ENCODE measurements around the gene TPCN2. TPM values are rescaled to one million over a fixed set of nuclear protein-coding genes. Genes with fewer than 3 reads are reported as not detected.
A peak's percentile ranks its signal among the peaks of the same experiment; 100 is the strongest.

Gene TPCN2
- total RNA-seq, 2 donors from 2014 or later, result 8.7 to 13.9 TPM

GRCh38 chr11:69115586-69116560 lies 67.1 kb downstream of the TPCN2 start:
- no peak for DNase-seq (ENCODE audit: low spot score in 2 of 2)
- H3K27ac Mint-ChIP-seq, result no peak overlapping the region
- peaks cover under 1 to 7% of the 10 kb centered on the region in 2 donors for H3K9me3 Mint-ChIP-seq
- ATAC-seq, result no peak
- peaks cover 0 to 6% of the 10 kb centered on the region in 2 donors for H3K36me3 Mint-ChIP-seq

- DNase-seq (ENCODE audit: low spot score in 2 of 2), result no peak
- Mint-ChIP-seq H3K36me3 (peaks cover 0 to 6% of the 10 kb centered on the region in 2 donors), H3K9me3 (peaks cover 0 to 7% of the 10 kb centered on the region in 2 donors), H3K27ac (no peak overlapping the region)
- no peak for ATAC-seq
These were observed 67.9 kb downstream of the TPCN2 start for GRCh38 chr11:69116671-69117070.

- ATAC-seq (no peak), DNase-seq (ENCODE audit: low spot score in 2 of 2) (no peak)
- Mint-ChIP-seq H3K9me3 (peaks cover 0 to 8% of the 10 kb centered on the region in 2 donors), H3K27ac (no peak overlapping the region), H3K36me3 (peaks cover 0 to 6% of the 10 kb centered on the region in 2 donors)
These were observed 70.5 kb downstream of the TPCN2 start for GRCh38 chr11:69119190-69119589.

GRCh38 chr11:69120096-69120875 lies 71.6 kb downstream of the TPCN2 start:
- H3K27ac Mint-ChIP-seq, result no peak overlapping the region
- no peak for DNase-seq (ENCODE audit: low spot score in 2 of 2)
- H3K9me3 Mint-ChIP-seq, result peaks cover 0 to 12% of the 10 kb centered on the region in 2 donors
- ATAC-seq, result no peak
- H3K36me3 Mint-ChIP-seq, result peaks cover 0 to 6% of the 10 kb centered on the region in 2 donors

GRCh38 chr11:69121021-69121420 lies 72.3 kb downstream of the TPCN2 start:
- no peak for ATAC-seq
- H3K9me3 Mint-ChIP-seq, result peaks cover 0 to 12% of the 10 kb centered on the region in 2 donors
- no peak overlapping the region for H3K27ac Mint-ChIP-seq
- no peak for DNase-seq (ENCODE audit: low spot score in 2 of 2)
- H3K36me3 Mint-ChIP-seq, result peaks cover 0 to 6% of the 10 kb centered on the region in 2 donors

GRCh38 chr11:69121621-69122325 lies 73.0 kb downstream of the TPCN2 start:
- H3K36me3 Mint-ChIP-seq, result peaks cover 0 to 6% of the 10 kb centered on the region in 2 donors
- ATAC-seq (no peak), DNase-seq (ENCODE audit: low spot score in 2 of 2) (no peak)
- peaks cover 0 to 12% of the 10 kb centered on the region in 2 donors for H3K9me3 Mint-ChIP-seq
- H3K27ac Mint-ChIP-seq, result no peak overlapping the region

- ATAC-seq (no peak), DNase-seq (ENCODE audit: low spot score in 2 of 2) (no peak)
- H3K27ac Mint-ChIP-seq, result no peak overlapping the region
- peaks cover 0 to 6% of the 10 kb centered on the region in 2 donors for H3K36me3 Mint-ChIP-seq
- peaks cover 0 to 12% of the 10 kb centered on the region in 2 donors for H3K9me3 Mint-ChIP-seq
These were observed 73.5 kb downstream of the TPCN2 start for GRCh38 chr11:69122326-69122629.

- DNase-seq (ENCODE audit: low spot score in 2 of 2), result peak; percentile 39 to 81
These were observed 74.1 kb downstream of the TPCN2 start for GRCh38 chr11:69122630-69123431.

GRCh38 chr11:69123593-69124545 lies 75.1 kb downstream of the TPCN2 start:
- no peak for DNase-seq (ENCODE audit: low spot score in 2 of 2)
- peak in 1 of 2 donors; percentile 22 for ATAC-seq
- no peak overlapping the region for H3K27ac Mint-ChIP-seq
- peaks cover under 1 to 12% of the 10 kb centered on the region in 2 donors for H3K9me3 Mint-ChIP-seq
- H3K36me3 Mint-ChIP-seq, result peaks cover 0 to 6% of the 10 kb centered on the region in 2 donors

More at GRCh38 chr11:69122630-69123431, 74.1 kb downstream of the TPCN2 start:
- Mint-ChIP-seq H3K9me3 (peaks cover 0 to 12% of the 10 kb centered on the region in 2 donors), H3K36me3 (peaks cover 0 to 6% of the 10 kb centered on the region in 2 donors), H3K27ac (no peak overlapping the region)
- ATAC-seq, result peak; percentile 88 to 92

- no peak overlapping the region for H3K27ac Mint-ChIP-seq
- H3K36me3 Mint-ChIP-seq, result no peaks in the 10 kb centered on the region
- H3K9me3 Mint-ChIP-seq, result peaks cover 3 to 9% of the 10 kb centered on the region in 2 donors
- DNase-seq (ENCODE audit: low spot score in 2 of 2) (no peak), ATAC-seq (no peak)
These were observed 77.1 kb downstream of the TPCN2 start for GRCh38 chr11:69125861-69126260.

GRCh38 chr11:69126286-69126685 lies 77.6 kb downstream of the TPCN2 start:
- ATAC-seq, result no peak
- Mint-ChIP-seq H3K27ac (no peak overlapping the region), H3K9me3 (peaks cover 3 to 9% of the 10 kb centered on the region in 2 donors), H3K36me3 (no peaks in the 10 kb centered on the region)
- no peak for DNase-seq (ENCODE audit: low spot score in 2 of 2)

GRCh38 chr11:69127081-69127850 lies 78.5 kb downstream of the TPCN2 start:
- no peak for ATAC-seq
- H3K9me3 Mint-ChIP-seq, result peaks cover 3 to 9% of the 10 kb centered on the region in 2 donors
- H3K27ac Mint-ChIP-seq, result no peak overlapping the region
- no peaks in the 10 kb centered on the region for H3K36me3 Mint-ChIP-seq
- DNase-seq (ENCODE audit: low spot score in 2 of 2), result no peak

- no peak for DNase-seq (ENCODE audit: low spot score in 2 of 2)
- H3K36me3 Mint-ChIP-seq, result no peaks in the 10 kb centered on the region
- peaks cover 3 to 9% of the 10 kb centered on the region in 2 donors for H3K9me3 Mint-ChIP-seq
- H3K27ac Mint-ChIP-seq, result no peak overlapping the region
- no peak for ATAC-seq
These were observed 79.2 kb downstream of the TPCN2 start for GRCh38 chr11:69127884-69128283.

GRCh38 chr11:69129053-69129452 lies 80.3 kb downstream of the TPCN2 start:
- Mint-ChIP-seq H3K36me3 (peaks cover 9 to 10% of the 10 kb centered on the region in 2 donors), H3K9me3 (peaks cover 3 to 18% of the 10 kb centered on the region in 2 donors)
- ATAC-seq, result no peak

More at GRCh38 chr11:69129053-69129452, 80.3 kb downstream of the TPCN2 start:
- no peak overlapping the region for H3K27ac Mint-ChIP-seq
- DNase-seq (ENCODE audit: low spot score in 2 of 2), result no peak
